GM12878 (cell line): ENCODE results near the gene TBC1D8. TPM values are rescaled to one million over a fixed set of nuclear protein-coding genes. Genes with fewer than 3 reads are reported as not detected.

ENCODE experiments used
- ATAC-seq: fragments of 200-7000 bp; cut with Tn5 transposase; 3 replicates; pipeline ENCODE4 v1.9.1; 2020; ENCODE audit warnings: mild to moderate bottlenecking, moderate library complexity
- BruUV-seq: library from RNA; stranded (reverse); fragments of 400-500 nt; replicated peaks from 2 replicates; lab custom pipeline; 2021; lab: Mats Ljungman, UMichigan
- CTCF ChIA-PET: fragments of 300-600 bp; sonication (Branson Sonifier 250); formaldehyde crosslinking; extraction: SDS; loops from one replicate; lab custom pipeline; 2021; ENCODE audit warnings: inconsistent platforms; lab: Yijun Ruan, JAX
- POLR2A ChIA-PET: fragments of 350-600 bp; formaldehyde crosslinking; extraction: SDS; loops from one replicate; lab custom pipeline; 2021; ENCODE audit warnings: inconsistent platforms; lab: Charles Lee
- RAD21 ChIA-PET: fragments of 300-600 bp; sonication (Branson Sonifier 250); formaldehyde crosslinking; loops from one replicate; lab custom pipeline; 2023; ENCODE audit warnings: antibody characterized with exemption; ENCODE audit not compliant: unreplicated experiment; lab: Charles Lee
- SMC1A ChIA-PET: fragments of 300-600 bp; sonication (Branson Sonifier 250); formaldehyde crosslinking; loops from one replicate; lab custom pipeline; 2023; ENCODE audit not compliant: unreplicated experiment, uncharacterized antibody; lab: Charles Lee
- DNase-seq: peaks from one replicate; pipeline ENCODE4 v3.0.0-alpha.2; 2011; ENCODE audit warnings: low read depth, low spot score
- FAIRE-seq: peaks from 3 replicates; lab custom pipeline; 2011; peaks lifted over from hg19 to GRCh38; lab: Jason Lieb, UNC
- H2AFZ ChIP-seq: 2 replicates; pipeline ENCODE4 v1.6.0; 2011; ENCODE audit warnings: low read depth, low read length, control low read depth; ENCODE audit not compliant: control insufficient read depth
- H3K27ac ChIP-seq: 2 replicates; pipeline ENCODE4 v1.5.1; 2011; ENCODE audit warnings: control low read depth; ENCODE audit not compliant: control insufficient read depth, insufficient read depth
- H3K27me3 ChIP-seq, 2 experiments: replicated peaks in 1 of 2; 2 replicates each; pipeline versions ENCODE4 v1.6.0 to v1.6.1; 2011; ENCODE audit warnings: low read length in 1 of 2; ENCODE audit not compliant: control insufficient read depth in 2 of 2, insufficient read depth in 2 of 2
- H3K36me3 ChIP-seq, 2 experiments: 2 replicates each; pipeline ENCODE4 v1.5.1; 2011; ENCODE audit warnings: low read length in 1 of 2; ENCODE audit not compliant: control insufficient read depth in 2 of 2, insufficient read depth in 2 of 2
- H3K4me1 ChIP-seq: 2 replicates; pipeline ENCODE4 v1.6.1; 2011; ENCODE audit warnings: mild to moderate bottlenecking, low read length, moderate library complexity, mixed read lengths; ENCODE audit not compliant: control insufficient read depth, insufficient read depth
- H3K4me2 ChIP-seq: 2 replicates; pipeline ENCODE4 v1.6.0; 2011; ENCODE audit warnings: control low read depth; ENCODE audit not compliant: control insufficient read depth, insufficient read depth
- H3K4me3 ChIP-seq: fragments of 200-600 bp; sonication (generic); 2 replicates; pipeline ENCODE4 v1.5.1; 2016
- H3K79me2 ChIP-seq: 2 replicates; pipeline ENCODE4 v1.6.0; 2011; ENCODE audit warnings: low read length; ENCODE audit not compliant: control insufficient read depth, insufficient read depth
- H3K9ac ChIP-seq: 2 replicates; pipeline ENCODE4 v1.8.0; 2011; ENCODE audit warnings: low read length, control low read depth, mixed read lengths; ENCODE audit not compliant: control insufficient read depth, insufficient read depth
- H3K9me3 ChIP-seq: replicated peaks from 3 replicates; pipeline ENCODE4 v1.5.1; 2011; ENCODE audit warnings: mild to moderate bottlenecking, low read length; ENCODE audit not compliant: control insufficient read depth, insufficient read depth
- H4K20me1 ChIP-seq: 2 replicates; pipeline ENCODE4 v1.6.0; 2011; ENCODE audit not compliant: control insufficient read depth, insufficient read depth
- CBFB ChIP-seq: IDR thresholded peaks from 2 replicates; pipeline ENCODE4 v1.6.1; 2016; ENCODE audit warnings: antibody characterized with exemption, low read depth
- ESRRA ChIP-seq: IDR thresholded peaks from 2 replicates; pipeline ENCODE4 v1.6.1; 2012; ENCODE audit warnings: mild to moderate bottlenecking, low read length, improper control_type of control experiment
- IRF3 ChIP-seq: fragments of 450-650 bp; IDR thresholded peaks from 2 replicates; pipeline ENCODE4 v1.6.1; 2014; ENCODE audit warnings: mild to moderate bottlenecking
- REST ChIP-seq: IDR thresholded peaks from 2 replicates; pipeline ENCODE4 v1.6.1; 2012; ENCODE audit warnings: mild to moderate bottlenecking, low read depth, low read length
- SIN3A ChIP-seq: IDR thresholded peaks from 2 replicates; pipeline ENCODE4 v1.6.1; 2012; ENCODE audit warnings: low read depth, low read length, improper control_type of control experiment
- WGBS: methylation state at CpG from one replicate; pipeline ENCODE4 v1.1.6; 2016; ENCODE audit warnings: low lambda C conversion rate; ENCODE audit not compliant: insufficient replicate concordance, insufficient coverage; ENCODE audit errors: missing lambda C conversion rate; 5-methylcytosine and 5-hydroxymethylcytosine counted together
- in situ Hi-C: fragments of 300-500 bp; cut with MboI; formaldehyde crosslinking; loops from 9 replicates; pipeline ENCODE4 v1.14.3; 2018; ENCODE audit warnings: mixed read lengths
- intact Hi-C: fragments of 100-400 bp; cut with micrococcal nuclease; formaldehyde crosslinking; loops from one replicate; pipeline ENCODE4 v1.14.2; 2022; ENCODE audit not compliant: unreplicated experiment
- polyA plus RNA-seq, 11 experiments: library from polyadenylated mRNA; depleted of rRNA in 4 of 11; unstranded in 6 of 11; stranded (reverse) in 5 of 11; fragments of >200 nt; fragmentation: Nextera tagmentation in 4 of 11; fragmentation: Illumina TruSeq in 1 of 11; extraction: Ambion mirVana in 4 of 11; extraction: Trizol in 1 of 11; gene quantifications; 1 replicate in 1 of 11; 2 replicates in 10 of 11; pipeline versions ENCODE4 v1.2.1 to v1.2.3, GENCODE V29; 2011 to 2016; ENCODE audit warnings: inconsistent platforms in 2 of 11, missing spikeins in 2 of 11, low read depth in 1 of 11
- total RNA-seq, 4 experiments: library from RNA; depleted of rRNA in 3 of 4; stranded (reverse); fragments of >200 nt in 3 of 4; fragmentation: Illumina TruSeq in 1 of 4; extraction: Trizol in 1 of 4; gene quantifications; 2 replicates each; pipeline versions ENCODE4 v1.2.1 to v1.2.3, GENCODE V29; 2013 to 2021

The TBC1D8 gene
- total and polyA plus RNA-seq, 10 of the 15 experiments (the other 5 are each of a cell fraction or from before 2014, with no cell fraction given) = 0.80 to 4.9 (median 4.4) TPM

GRCh38 chr2:101119431-101119830 lies 31.8 kb downstream of the TBC1D8 start:
- no peak for ATAC-seq
- CTCF ChIA-PET = interaction anchor here (1.0 kb wide), 1 partner anchor 21 kb away, joined by 3 read pairs; no protein-coding TSS in a partner anchor
- no peak overlapping the region for H3K4me3 ChIP-seq
- no peaks in the 10 kb centered on the region for H3K36me3 ChIP-seq
- H2AFZ ChIP-seq = no peak overlapping the region; the same call in 1 of the 2 replicates
- TF ChIP-seq REST (no peak), SIN3A (no peak), ESRRA (no peak), CBFB (no peak), IRF3 (no peak)
- FAIRE-seq = no peak
- peaks cover 7% of the 10 kb centered on the region; the same call in 1 of the 2 replicates for H3K4me1 ChIP-seq
- H3K27ac ChIP-seq = no peak overlapping the region
- no TSS peak for BruUV-seq
- H3K79me2 ChIP-seq = no peaks in the 10 kb centered on the region
- SMC1A ChIA-PET = interaction anchor here (0.6 kb wide), 1 partner anchor 117 kb away, joined by 3 read pairs; no protein-coding TSS in a partner anchor
- H3K9me3 ChIP-seq = no peaks in the 10 kb centered on the region
- RAD21 ChIA-PET = no interaction called here
- H4K20me1 ChIP-seq = no peaks in the 10 kb centered on the region
- no peaks in the 10 kb centered on the region for H3K27me3 ChIP-seq
- no peak overlapping the region for H3K4me2 ChIP-seq
- POLR2A ChIA-PET = no interaction called here
- intact Hi-C loops = no loop called here
- H3K9ac ChIP-seq = no peak overlapping the region
- WGBS = 23% methylated on average over 2 of the region's 2 CpGs
- no peak for DNase-seq
- in situ Hi-C loops = no loop called here
